HUDEP-2 (cell line): ENCODE data around the gene HES2.
A peak's percentile ranks its signal among the peaks of the same experiment; 100 is the strongest.
"Not testable (repeated sequence)": the region's sequence is repeated elsewhere in the genome, so short reads cannot be mapped to it uniquely, and the experiment has no call there.

Experiments used
- DNase-seq, 76 experiments: peaks; one replicate each; lab custom pipeline; 2025; ENCODE audit not compliant: unreplicated experiment in 76 of 76; lab: John Stamatoyannopoulos, UW

HES2 gene

GRCh38 chr1:6419397-6419803 lies 319 bp downstream of the HES2 start:
- peak in 11 of 76 experiments; percentile 35 to 62 (median 41) for DNase-seq

GRCh38 chr1:6418668-6419396 lies 887 bp downstream of the HES2 start:
- DNase-seq = no peak

- DNase-seq = no peak
Measured at GRCh38 chr1:6417961-6418667, 1.6 kb downstream of the HES2 start.

- no peak for DNase-seq
Measured at GRCh38 chr1:6416906-6417305, 2.8 kb downstream of the HES2 start.

- no peak for DNase-seq
Measured at GRCh38 chr1:6416295-6416656, 3.4 kb downstream of the HES2 start.

- DNase-seq = no peak
Measured at GRCh38 chr1:6414881-6415626, 4.7 kb downstream of the HES2 start.

GRCh38 chr1:6414443-6414844 lies 5.3 kb downstream of the HES2 start:
- DNase-seq = peak in 29 of 76 experiments; percentile 3 to 50 (median 24)

- DNase-seq = no peak
Measured at GRCh38 chr1:6412896-6413295, 6.8 kb downstream of the HES2 start.

GRCh38 chr1:6410248-6410893 lies 9.3 kb downstream of the HES2 start:
- DNase-seq = no peak

GRCh38 chr1:6409733-6410132 lies 10.0 kb downstream of the HES2 start:
- DNase-seq = no peak

- DNase-seq = no peak
Measured at GRCh38 chr1:6409053-6409452, 10.7 kb downstream of the HES2 start.

- no peak for DNase-seq
Measured at GRCh38 chr1:6408023-6408422, 11.7 kb downstream of the HES2 start.

GRCh38 chr1:6401673-6402072 lies 18.0 kb downstream of the HES2 start:
- peak in 1 of 76 experiments; percentile 3 for DNase-seq

- no peak for DNase-seq
Measured at GRCh38 chr1:6399294-6399693, 20.4 kb downstream of the HES2 start.

- DNase-seq = no peak
Measured at GRCh38 chr1:6397844-6398441, 21.8 kb downstream of the HES2 start.

- DNase-seq = peak in 3 of 76 experiments; percentile 3 to 17 (median 7)
Measured at GRCh38 chr1:6396998-6397397, 22.7 kb downstream of the HES2 start.

GRCh38 chr1:6395781-6396244 lies 23.9 kb downstream of the HES2 start:
- DNase-seq = not testable (repeated sequence)

- not testable (repeated sequence) for DNase-seq
Measured at GRCh38 chr1:6395130-6395529, 24.6 kb downstream of the HES2 start.

GRCh38 chr1:6393400-6394187 lies 26.1 kb downstream of the HES2 start, which contains the start of gene ACOT7:
Gene ACOT7, minus strand, starts transcription at chr1:6393767. Its CDS starts 368 bp downstream, at chr1:6393399.
- peak in 73 of 76 experiments; percentile 42 to 92 (median 79) for DNase-seq
